GM21381 (cell line): Measurements from ENCODE around the gene KCNMB2.
A peak's percentile ranks its signal among the peaks of the same experiment; 100 is the strongest.
"Not testable (repeated sequence)": the region's sequence is repeated elsewhere in the genome, so short reads cannot be mapped to it uniquely, and the experiment has no call there.

Experiments used
- ATAC-seq: cut with Tn5 transposase; IDR thresholded peaks from one replicate; pipeline ENCODE4 v1.9.1; 2021; ENCODE audit warnings: mild to moderate bottlenecking, moderate library complexity; ENCODE audit not compliant: unreplicated experiment

The KCNMB2 gene

GRCh38 chr3:178745861-178746655 lies 209.8 kb downstream of the KCNMB2 start:
- not testable (repeated sequence) for ATAC-seq

GRCh38 chr3:178748874-178749273 lies 212.6 kb downstream of the KCNMB2 start:
- no peak for ATAC-seq

- no peak for ATAC-seq
These were observed 213.2 kb downstream of the KCNMB2 start for GRCh38 chr3:178749471-178749870.

- ATAC-seq = no peak
These were observed 214.5 kb downstream of the KCNMB2 start for GRCh38 chr3:178750639-178751300.

GRCh38 chr3:178752843-178753242 lies 216.6 kb downstream of the KCNMB2 start:
- ATAC-seq = no peak

- ATAC-seq = no peak
These were observed 218.7 kb downstream of the KCNMB2 start for GRCh38 chr3:178754852-178755510.

GRCh38 chr3:178761024-178761423 lies 224.8 kb downstream of the KCNMB2 start:
- ATAC-seq = no peak

GRCh38 chr3:178761461-178761860 lies 225.2 kb downstream of the KCNMB2 start:
- ATAC-seq = no peak

- no peak for ATAC-seq
These were observed 226.1 kb downstream of the KCNMB2 start for GRCh38 chr3:178762385-178762784.

- ATAC-seq = no peak
These were observed 229.2 kb downstream of the KCNMB2 start for GRCh38 chr3:178765472-178765871.

GRCh38 chr3:178767581-178767980 lies 231.3 kb downstream of the KCNMB2 start:
- no peak for ATAC-seq

- peak; percentile 64 for ATAC-seq
These were observed 232.0 kb downstream of the KCNMB2 start for GRCh38 chr3:178768072-178768864.

- ATAC-seq = no peak
These were observed 235.3 kb downstream of the KCNMB2 start for GRCh38 chr3:178771511-178771910.

GRCh38 chr3:178772746-178773145 lies 236.5 kb downstream of the KCNMB2 start:
- ATAC-seq = no peak

GRCh38 chr3:178773358-178773757 lies 237.1 kb downstream of the KCNMB2 start:
- ATAC-seq = no peak

GRCh38 chr3:178777718-178778411 lies 241.6 kb downstream of the KCNMB2 start:
- ATAC-seq = no peak

GRCh38 chr3:178778589-178778988 lies 242.4 kb downstream of the KCNMB2 start:
- ATAC-seq = no peak

- no peak for ATAC-seq
These were observed 249.7 kb downstream of the KCNMB2 start for GRCh38 chr3:178785961-178786360.

GRCh38 chr3:178787960-178788359 lies 251.7 kb downstream of the KCNMB2 start:
- ATAC-seq = no peak

GRCh38 chr3:178794711-178795110 lies 258.5 kb downstream of the KCNMB2 start:
- ATAC-seq = no peak
